T-helper 1 cell (primary cell): ENCODE measurements around the gene TSNAXIP1.

Experiments
- DNase-seq, 5 donors: peaks; one replicate each; pipeline ENCODE4 v3.0.0-alpha.2; 2012 to 2020

Gene TSNAXIP1

DNA sequence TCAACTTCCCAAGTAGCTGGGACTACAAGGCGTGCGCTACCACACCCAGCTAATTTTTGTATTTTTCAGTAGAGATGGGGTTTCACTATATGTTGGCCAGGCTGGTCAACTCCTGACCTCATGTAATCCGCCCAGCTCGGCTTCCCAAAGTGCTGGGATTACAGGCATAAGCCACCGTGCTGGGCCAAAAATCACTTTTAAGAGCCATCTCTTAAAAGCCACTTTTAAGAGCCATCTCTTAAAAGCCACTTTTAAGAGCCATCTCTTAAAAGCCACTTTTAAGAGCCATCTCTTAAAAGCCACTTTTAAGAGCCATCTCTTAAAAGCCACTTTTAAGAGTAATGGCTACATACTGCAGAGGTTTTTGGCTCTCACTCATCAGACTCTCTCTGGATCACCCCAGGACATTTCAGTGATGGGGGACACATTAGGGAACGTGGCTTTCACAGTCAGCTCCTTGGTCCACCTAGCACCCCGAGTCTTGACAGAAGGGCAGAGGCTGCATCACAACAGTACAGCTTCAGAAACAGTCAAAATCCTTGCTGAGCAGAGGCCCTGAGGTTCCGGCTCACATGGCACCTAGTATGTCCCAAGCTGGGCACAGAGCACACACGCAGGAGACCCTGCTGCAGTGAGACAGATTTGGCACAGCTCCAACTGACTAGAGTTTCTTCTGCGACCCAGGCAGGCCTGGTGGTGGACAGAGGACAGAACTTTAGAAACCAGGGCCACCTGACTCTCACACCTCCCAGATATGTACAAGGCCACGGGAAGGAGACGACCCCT lies 23.9 kb upstream of the TSNAXIP1 start:
- DNase-seq, result no peak

DNA sequence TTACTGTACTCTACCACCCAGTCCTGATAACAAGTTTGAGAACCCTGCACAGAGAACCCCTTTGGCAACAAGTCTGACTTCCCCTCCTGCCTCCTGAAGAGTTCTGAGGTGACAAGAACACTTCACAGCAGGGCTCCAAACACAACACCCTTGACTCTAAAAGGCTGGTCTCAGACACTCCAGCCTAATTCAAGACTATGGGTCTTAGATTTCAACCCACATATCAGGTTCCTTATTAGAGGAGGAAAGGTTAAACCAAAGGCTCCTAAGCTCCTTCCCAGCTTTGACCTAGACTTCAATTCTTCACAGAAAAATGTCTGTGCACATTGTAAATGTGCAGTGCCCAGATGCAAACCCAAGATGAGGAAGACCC lies 23.4 kb upstream of the TSNAXIP1 start:
- no peak for DNase-seq

DNA sequence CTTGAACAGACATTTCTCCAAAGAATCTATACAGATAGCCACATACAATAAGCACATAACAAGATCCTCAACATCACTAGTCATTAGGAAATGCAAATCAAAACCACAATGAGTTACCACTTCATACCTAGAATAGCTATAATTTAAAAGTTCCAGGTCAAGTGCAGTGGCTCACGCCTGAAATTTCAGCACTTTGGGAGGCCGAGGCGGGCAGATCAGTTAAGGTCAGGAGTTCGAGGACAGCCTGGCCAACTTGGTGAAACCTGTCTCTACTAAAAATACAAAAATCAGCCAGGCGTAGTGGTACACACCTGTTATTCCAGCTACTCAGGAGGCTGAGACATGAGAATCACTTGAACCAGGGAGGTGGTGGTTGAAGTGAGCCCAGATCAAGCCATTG lies 20.2 kb upstream of the TSNAXIP1 start:
- DNase-seq, result no peak

DNA sequence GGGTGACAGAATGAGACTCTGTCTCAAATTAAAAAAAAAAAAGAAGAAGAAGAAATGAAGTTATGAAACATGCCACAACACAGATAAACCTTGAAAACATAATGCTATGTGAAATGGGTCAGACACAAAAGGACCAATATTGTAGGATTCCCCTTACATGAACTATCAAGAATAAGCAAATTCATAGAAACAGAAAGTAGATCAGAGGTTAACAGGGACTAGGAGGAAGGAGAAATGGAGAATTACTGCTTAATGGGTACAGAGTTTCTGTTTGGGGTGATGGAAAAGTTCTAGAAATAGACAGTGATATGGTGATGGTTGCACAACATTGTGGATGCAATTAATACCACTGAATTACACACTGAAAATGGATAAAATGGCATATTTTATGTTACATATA lies 16.6 kb upstream of the TSNAXIP1 start:
- no peak for DNase-seq

DNA sequence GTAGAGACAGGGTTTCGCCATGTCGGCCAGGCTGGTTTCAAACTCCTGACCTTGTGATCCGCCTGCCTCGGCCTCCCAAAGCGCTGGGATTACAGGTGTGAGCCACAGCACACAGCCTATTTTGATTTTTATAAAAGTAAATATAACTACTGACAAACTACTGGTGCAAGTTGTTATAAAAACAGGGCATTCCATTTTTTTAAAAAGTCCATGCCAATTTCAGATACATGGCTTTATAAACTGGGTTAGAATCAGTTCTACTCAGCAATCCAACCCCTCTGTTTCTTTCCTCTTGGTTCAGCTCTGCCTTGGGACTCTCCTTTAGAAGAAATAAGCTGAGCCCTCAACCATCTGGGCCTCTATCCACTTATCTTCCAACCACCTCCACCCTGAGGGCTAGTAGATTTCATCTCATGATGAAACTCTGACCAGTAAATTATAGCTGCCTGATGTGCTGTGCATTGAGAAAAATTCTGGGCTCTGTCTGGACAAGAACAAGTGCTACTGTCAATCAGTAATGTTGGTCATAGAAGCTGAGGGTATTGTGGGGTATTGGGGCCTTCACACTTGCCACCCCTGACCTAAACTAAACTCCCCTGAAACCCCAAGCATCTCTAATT lies 10.5 kb upstream of the TSNAXIP1 start:
- DNase-seq, result no peak

DNA sequence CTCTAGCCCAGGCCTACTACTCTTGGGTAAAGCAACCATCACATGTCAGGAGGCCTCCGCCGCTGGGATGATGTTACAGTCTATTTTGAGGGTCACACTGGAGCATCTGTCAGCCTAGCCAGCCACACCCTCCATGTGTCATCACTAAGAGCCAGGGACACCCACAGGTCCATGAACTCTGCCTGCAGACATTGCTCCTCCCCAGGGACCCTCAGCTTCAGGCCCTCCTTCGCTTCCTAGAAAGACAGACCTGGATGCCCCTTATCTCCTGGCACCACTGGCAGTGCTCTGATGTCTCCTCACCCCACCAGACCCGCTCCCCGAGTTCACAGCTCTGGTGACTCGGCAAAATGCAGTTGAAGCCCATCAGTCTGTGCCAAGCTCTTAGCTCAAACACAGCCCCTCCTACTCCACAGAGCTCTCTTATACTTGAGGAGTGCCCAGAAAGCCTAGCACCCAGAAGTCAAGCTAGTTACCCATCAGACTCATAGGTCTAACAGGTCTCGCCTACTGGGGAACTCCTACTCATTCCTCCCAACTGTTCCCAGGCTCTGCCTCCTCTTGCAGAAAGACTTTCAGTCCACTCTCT lies 6.3 kb upstream of the TSNAXIP1 start:
- DNase-seq, result no peak

DNA sequence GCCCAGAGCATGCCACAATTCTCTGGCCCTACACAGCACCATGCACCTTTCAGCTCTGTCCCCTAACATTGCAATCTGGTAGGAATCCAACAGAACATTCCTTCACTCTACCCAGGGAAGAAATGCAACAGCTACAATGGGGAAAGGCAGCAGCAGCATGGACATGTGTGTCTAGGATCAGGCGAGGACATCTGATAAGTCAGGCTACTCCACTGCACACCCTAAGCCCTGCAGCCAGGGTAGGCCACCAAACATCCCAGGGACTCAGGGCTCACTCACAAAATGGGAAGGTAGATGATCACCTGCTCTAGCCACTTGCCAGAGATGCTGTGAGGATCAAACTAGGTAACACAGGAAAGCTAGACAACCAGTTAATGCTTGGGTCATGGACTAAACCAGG lies 5.4 kb upstream of the TSNAXIP1 start:
- DNase-seq, result no peak

DNA sequence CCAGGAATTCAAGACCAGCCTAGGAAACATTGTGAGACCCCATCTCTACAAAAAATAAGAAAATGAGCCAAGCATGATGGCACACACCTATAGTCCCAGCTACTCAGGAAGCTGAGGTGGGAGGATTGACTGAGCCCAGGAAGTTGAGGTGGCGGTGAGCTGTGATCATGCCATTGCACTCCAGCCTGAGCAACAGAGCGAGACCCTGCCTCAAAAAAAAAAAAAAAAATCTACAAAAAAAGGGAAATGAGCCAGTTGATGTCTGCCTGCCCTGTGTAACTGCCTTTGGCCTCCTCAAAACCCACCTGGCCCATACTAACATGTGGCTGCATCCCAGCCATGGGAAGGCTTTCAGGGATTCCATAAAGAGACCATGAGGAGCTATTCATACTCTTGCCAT lies 4.8 kb upstream of the TSNAXIP1 start:
- DNase-seq, result peak in 2 of 5 donors; percentile 28 to 72

DNA sequence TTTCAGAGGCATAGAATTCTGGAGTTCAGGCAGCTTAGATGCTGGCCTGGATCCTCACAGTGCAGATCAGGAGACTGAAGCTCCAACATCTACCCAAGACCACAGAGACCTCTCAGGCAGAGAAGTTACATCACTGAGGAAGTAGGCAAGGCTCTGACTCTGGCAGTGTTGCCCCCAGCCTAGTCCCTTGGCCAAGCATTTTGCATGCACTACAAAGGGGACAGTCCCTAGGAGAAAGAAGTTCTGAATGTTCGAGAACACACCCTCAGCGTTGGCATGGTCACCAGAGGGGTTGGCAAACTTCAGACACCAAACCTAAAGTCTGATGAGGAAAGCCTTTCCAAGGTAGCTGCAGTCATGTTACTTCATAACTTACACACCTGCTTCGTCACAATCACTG lies 2.8 kb upstream of the TSNAXIP1 start:
- DNase-seq, result no peak

DNA sequence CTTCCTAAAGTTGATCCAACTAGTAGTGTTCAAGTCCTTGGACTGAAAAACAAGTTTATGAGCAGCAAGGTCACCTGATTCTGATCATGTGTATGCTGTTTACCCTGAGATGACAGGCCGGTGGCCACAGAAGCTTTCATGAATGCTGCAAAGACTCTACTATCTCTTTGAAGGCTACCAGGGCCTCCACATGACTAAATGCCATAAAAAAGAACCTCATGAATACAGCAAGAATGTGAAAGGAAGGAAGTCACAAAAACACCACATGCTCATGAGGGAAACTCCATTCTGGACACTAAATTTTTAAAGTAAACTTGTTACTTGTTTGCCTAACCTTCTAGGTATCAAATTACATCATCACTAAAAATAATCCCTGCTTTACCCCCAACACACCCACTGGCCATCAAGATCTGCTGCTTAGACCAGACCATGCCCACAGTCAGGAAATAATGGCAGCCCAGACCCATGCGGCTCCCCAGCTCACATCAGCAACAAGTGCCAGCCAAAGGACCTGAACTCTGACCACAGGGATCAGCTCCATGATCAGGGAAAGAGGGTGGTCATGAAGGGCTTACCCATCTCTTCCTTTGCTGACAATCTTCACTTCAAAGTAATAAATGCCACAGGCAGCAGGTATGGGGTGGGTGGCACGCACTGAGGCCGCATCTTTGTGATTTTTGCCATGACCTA lies 1.7 kb upstream of the TSNAXIP1 start:
- no peak for DNase-seq

DNA sequence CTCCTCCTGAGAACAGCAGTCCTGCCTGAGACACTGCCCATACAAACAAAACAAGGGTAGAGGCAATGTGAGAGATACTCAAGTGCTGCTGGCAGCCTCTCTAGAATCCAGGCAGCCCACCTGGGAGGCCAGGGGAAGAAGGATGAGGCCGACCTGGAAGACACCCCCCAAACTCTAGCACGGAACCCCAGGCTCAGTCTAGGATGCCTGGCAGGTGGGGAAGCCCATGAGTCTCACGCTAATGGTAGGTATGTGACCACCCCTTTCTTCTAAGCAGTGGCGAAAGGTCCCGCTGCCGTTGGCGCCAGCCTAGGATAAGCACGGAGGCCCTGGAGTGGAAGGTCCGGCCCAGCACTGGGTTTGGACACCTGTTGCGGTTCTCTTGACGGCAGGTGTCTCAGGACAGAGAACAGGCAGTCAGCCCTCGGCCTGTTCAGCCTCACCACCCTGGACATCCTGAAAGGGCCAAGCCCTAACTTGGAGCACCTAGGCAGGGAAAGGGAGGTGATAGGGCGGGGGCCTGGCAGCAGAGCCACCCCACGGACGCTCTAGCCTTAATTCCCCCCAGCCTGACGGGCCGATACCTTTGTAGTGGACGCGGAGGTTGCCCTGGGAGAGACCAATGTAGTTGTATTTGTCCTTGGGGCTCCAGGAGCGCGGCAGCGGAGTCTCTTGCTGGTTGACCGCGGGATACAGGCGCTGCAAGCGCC lies 816 bp upstream of the TSNAXIP1 start:
- no peak for DNase-seq

DNA sequence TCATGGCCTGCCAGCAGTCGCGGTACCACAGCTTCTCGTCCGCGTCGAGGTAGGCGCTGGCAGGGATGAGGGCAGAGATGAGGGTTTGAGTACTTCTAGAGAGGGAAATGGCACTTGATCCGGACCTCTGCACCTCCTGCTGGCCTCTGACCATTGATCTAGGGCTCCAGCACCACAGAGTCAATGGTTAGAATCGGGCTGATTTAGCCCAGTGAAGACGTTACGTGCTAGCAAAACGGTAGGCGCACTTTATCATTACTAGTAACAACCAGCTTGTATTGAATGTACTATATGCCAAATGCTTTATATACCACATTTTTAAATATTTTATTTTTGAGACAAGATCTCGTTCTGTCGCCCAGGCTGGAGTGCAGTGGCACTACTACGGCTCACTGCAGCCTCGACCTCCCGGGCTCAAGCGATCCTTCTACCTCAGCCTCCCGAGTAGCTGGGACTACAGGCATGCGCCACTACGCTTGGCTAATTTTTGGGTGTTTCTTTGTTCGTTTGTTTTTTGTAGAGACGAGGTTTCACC lies 526 bp downstream of the TSNAXIP1 start:
- no peak for DNase-seq

DNA sequence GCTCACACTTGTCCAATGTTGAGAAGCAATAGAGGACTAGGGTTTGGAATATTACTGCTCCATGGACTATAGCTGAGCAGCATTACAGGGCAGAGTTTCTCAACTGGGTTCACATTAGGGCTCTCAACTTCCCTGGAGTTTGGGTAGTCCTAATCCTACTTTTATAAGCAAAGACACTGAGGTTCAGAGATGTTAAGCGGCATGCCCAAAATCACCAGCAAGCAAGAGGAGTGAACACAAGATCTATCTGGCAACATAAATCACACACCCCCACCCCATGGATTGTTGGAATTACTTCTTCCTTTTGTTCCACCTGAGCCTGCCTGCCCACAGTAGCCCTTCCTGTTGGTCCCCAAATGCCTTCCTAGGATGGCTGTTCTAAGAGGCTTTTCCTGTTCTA lies 5.2 kb downstream of the TSNAXIP1 start:
- DNase-seq, result no peak

DNA sequence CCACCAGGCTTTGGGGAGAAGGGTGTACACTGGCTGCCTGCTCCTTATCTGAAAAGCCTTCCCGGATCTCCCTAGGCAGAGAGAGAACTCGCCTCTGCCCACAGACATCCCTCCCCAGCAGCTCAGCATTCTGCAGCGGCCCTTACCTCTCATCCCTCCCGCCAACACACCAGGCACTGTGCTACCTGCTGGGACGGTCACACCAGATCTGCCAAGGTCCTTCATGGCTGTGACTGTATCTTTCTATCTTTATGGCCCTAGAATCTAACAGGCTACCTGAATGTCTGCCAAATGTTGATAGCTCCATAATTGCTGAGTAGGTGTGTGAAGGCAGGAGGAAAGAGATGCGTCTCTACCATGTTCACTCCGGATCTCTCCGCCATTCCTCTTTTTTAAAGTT lies 7.9 kb downstream of the TSNAXIP1 start:
- no peak for DNase-seq

DNA sequence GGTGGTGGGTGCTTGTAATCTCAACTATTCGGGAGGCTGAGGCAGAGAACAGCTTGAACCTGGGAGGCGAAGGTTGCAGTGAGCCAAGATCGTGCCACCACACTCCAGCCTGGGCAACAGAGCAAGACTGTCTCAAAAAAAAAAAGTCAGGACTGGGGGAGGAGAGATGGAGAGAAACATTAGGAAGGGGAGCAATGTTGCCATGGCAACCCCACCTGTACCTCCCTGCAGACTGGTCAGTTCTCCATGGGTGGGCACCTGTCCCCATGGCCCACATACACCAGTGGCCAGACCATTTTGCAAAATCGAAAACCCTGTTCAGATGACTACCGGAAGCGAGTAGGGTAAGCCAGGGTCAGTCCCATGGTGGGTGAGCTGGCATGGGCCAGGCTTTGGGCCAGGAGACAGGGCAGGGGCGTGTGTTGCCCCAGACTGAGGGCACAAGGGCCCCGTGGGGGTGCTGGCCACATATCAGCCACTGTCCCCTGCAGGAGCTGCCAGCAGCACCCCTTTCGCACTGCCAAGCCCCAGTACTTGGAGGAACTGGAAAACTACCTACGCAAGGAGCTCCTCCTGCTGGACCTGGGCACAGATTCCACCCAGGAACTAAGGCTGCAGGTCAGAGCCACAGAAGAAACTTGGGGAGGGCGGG lies 14.0 kb downstream of the TSNAXIP1 start:
- DNase-seq, result no peak

DNA sequence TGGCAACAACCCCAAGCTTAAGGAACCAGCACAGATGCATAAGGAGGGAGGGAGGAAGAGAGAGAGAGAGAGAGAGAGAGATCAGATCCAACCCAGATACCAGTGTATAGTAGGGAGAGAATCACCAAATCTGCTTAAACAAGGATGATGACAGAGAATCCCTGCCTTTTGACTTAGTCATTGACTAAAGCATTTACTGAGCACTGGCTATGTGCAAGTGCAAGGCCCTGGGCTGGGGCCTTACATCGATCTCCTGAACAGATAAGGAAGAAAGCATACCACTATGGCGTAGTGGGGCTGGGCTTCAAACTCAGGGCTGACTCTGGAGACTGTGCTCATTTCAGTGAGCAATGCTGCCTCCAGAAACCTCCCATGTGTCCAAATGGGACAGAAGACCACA lies 15.8 kb downstream of the TSNAXIP1 start:
- DNase-seq, result no peak

DNA sequence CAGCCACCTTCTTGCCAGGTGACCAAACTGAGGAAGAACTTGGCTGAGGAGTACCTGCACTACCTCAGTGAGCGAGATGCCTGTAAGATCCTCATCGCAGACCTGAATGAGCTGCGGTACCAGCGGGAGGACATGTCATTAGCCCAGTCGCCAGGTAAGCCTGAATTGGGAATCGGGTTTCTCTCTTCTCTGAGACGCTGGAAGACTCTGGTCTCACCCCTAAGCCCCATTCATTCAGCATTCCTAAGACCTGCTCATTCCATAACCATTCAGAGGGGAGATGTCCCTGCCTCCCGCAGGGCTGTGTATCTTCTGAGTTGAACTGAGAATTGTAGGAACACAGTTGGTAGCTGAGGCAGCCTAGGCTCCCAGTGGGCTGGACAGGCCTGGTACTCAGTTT lies 18.4 kb downstream of the TSNAXIP1 start:
- DNase-seq, result no peak

DNA sequence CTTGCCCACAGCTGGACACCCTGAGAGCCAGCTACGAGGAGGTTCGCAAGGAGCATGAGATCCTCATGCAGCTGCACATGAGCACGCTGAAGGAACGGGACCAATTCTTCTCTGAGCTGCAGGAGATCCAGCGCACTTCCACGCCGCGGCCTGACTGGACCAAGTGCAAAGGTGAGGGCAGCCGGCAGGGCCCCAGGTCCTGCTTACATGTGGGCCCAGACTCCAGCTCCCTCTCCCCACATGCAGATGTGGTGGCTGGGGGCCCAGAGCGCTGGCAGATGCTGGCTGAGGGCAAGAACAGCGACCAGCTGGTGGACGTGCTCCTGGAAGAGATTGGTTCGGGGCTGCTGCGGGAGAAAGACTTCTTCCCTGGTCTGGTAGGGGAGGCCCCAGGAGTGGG lies 19.2 kb downstream of the TSNAXIP1 start:
- DNase-seq, result no peak

DNA sequence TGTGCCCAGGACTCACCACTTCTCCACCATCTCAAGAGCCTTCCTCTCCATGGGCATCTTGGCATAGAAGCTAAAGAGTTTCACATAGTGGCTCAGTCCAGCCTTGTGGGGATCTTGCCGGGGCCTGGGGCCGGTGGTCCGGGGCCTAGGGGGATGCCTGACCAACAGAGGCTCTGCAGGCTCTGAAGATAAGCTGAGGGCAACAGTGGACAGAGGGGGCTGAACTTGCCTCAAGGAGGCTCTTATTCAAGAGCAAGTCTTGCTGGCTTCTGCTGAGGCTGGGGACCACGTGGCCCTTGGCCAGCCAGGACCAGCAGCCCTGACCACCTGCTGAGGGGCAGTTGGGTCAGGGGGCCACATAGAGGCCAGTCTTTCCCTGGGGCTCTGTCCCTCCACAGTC lies 22.0 kb downstream of the TSNAXIP1 start:
- no peak for DNase-seq

DNA sequence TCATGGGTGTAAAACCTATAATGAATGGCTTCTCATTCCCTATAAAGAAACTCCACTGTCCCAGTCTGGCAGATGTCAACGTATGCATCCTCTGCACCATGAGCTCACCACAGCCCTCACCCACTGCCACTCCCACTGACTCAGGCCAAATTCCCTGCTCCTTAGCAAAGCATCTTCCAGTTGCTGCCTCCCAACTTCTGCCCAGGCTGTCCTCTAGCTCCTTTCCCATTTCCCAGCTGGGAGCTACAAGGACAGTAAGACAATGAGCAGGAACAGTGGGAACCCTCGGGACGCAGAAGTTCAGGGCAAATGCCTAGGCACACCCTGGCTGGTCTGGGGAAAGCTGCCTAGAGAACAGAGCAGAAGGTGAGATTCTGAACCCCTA lies 26.3 kb downstream of the TSNAXIP1 start:
- DNase-seq, result no peak

DNA sequence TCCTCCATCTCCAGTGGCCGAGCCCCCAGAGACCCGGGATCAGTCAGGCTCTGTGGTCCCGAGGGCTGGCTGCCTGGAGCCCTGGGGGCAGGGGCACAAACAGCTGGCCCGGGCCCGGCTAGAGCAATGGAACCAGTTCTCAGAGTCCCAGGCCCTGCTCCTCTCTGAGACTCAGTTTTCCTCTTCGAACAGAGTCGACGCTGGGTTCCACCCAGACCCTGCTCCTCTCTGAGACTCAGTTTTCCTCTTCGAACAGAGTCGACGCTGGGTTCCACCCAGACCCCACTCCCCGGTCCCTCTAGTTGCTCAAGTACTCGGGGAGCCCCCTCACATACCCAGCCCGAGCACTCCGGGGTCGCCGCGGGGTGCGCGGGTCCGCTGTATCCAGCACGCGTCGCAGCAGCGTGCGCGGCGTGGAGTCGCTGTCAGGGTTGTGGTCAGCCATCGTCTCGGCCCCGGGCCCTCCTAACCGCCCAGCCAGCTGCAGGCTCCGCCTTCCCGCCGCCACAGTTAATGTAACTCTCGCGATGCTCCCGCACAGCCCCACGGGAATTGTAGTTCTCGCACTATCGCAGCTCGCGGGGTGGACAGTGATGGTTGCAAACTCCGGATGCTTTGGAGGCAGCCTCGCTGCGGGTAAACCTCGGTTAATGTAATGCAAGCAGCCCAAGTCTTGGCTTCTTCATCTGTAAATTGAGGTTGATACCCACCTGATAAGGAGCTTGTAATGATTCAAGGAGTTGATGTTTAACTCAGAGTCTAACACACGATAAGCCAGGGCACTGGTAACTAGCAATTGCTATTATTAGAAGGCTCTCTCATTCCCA lies 26.9 kb downstream of the TSNAXIP1 start:
- DNase-seq, result peak; percentile 77 to 92 (median 86)

DNA sequence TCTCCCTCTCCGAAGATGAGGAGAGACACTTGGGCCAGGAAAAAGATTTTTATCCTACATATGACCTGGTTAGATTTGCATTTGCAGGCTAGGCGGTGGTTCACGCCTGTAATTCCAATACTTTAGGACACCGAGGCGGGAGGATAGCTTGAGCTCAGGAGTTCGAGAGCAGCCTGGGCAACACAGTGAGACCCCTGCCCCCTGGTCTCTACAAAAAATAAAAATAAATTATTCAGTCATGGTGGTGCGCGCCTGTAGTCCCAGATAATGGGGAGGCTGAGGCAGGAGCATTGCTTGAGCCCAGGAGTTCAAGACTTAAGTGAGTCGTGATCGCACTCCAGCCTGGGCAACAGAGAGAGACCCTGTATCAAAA lies 27.5 kb downstream of the TSNAXIP1 start:
- DNase-seq, result no peak
